Endothelial cell of umbilical vein (primary cell): ENCODE data around the gene ADAMTSL3. TPM values are rescaled to one million over a fixed set of nuclear protein-coding genes. Genes with fewer than 3 reads are reported as not detected.

Experiments
- BruUV-seq: library from RNA; stranded (reverse); fragments of 400-500 nt; replicated peaks from 2 replicates; lab custom pipeline; 2021; lab: Mats Ljungman, UMichigan
- CTCF ChIA-PET: fragments of 300-600, 350-600 bp; sonication (Branson Sonifier 250); formaldehyde crosslinking; loops from one replicate; lab custom pipeline; 2021; ENCODE audit warnings: antibody characterized with exemption, inconsistent platforms; lab: Charles Lee
- POLR2A ChIA-PET: fragments of 300-600, 350-600 bp; sonication (Branson Sonifier 250); formaldehyde crosslinking; loops from one replicate; lab custom pipeline; 2021; ENCODE audit warnings: antibody characterized with exemption, inconsistent platforms; lab: Charles Lee
- DNase-seq: peaks from one replicate; pipeline ENCODE4 v3.0.0-alpha.2; 2011; ENCODE audit warnings: low read depth, low spot score
- FAIRE-seq: peaks from 2 replicates; lab custom pipeline; 2011; peaks lifted over from hg19 to GRCh38; lab: Jason Lieb, UNC
- H2AFZ ChIP-seq: 2 replicates; pipeline ENCODE4 v1.6.0; 2012; ENCODE audit warnings: low read depth, low read length, control low read depth, inconsistent platforms
- H3K27ac ChIP-seq: 2 replicates; pipeline ENCODE4 v1.5.1; 2011; ENCODE audit warnings: low read depth, mild to moderate bottlenecking, control low read depth, low read length, moderate library complexity; ENCODE audit not compliant: insufficient read depth
- H3K27me3 ChIP-seq, 2 experiments: 2 replicates each; pipeline versions ENCODE4 v1.6.0 to v1.6.1; 2011; ENCODE audit warnings: low read length in 2 of 2, mixed read lengths in 1 of 2; ENCODE audit not compliant: control insufficient read depth in 2 of 2, insufficient read depth in 2 of 2
- H3K36me3 ChIP-seq, 2 experiments: 2 replicates in 1 of 2; 3 replicates in 1 of 2; pipeline ENCODE4 v1.5.1; 2011; ENCODE audit warnings: low read length in 2 of 2, mild to moderate bottlenecking in 1 of 2, moderate library complexity in 1 of 2; ENCODE audit not compliant: control insufficient read depth in 2 of 2, insufficient read depth in 2 of 2; ENCODE audit errors: extremely low read depth in 1 of 2
- H3K4me1 ChIP-seq: 3 replicates; pipeline ENCODE4 v1.5.1; 2011; ENCODE audit warnings: mild to moderate bottlenecking, low read length; ENCODE audit not compliant: control insufficient read depth, insufficient read depth; ENCODE audit errors: extremely low read depth
- H3K4me2 ChIP-seq: 2 replicates; pipeline ENCODE4 v1.6.1; 2011; ENCODE audit warnings: low read length, control low read depth, mixed read lengths; ENCODE audit not compliant: insufficient read depth
- H3K4me3 ChIP-seq, 3 experiments: fragments of 200-600 bp in 1 of 3; sonication (generic), shearing (Covaris generic) in 1 of 3; replicated peaks in 1 of 3; 2 replicates each; pipeline ENCODE4 v1.5.1; 2011 to 2016; ENCODE audit warnings: control low read depth in 3 of 3, low read length in 3 of 3, mild to moderate bottlenecking in 2 of 3, inconsistent platforms in 1 of 3, low read depth in 1 of 3, moderate library complexity in 1 of 3; ENCODE audit not compliant: insufficient read depth in 1 of 3
- H3K79me2 ChIP-seq: 2 replicates; pipeline ENCODE4 v1.6.0; 2012; ENCODE audit warnings: low read length, inconsistent platforms; ENCODE audit not compliant: control insufficient read depth, insufficient read depth
- H3K9ac ChIP-seq: replicated peaks from 2 replicates; pipeline ENCODE3; 2011; ENCODE audit warnings: low read length, control low read depth; ENCODE audit not compliant: insufficient read depth; ENCODE audit errors: extremely low read depth
- H3K9me1 ChIP-seq: replicated peaks from 3 replicates; pipeline ENCODE4 v1.6.0; 2011; ENCODE audit warnings: mild to moderate bottlenecking, low read length; ENCODE audit not compliant: control insufficient read depth, insufficient read depth; ENCODE audit errors: extremely low read depth
- H3K9me3 ChIP-seq: replicated peaks from 2 replicates; pipeline ENCODE4 v1.5.1; 2012; ENCODE audit warnings: low read length, inconsistent platforms; ENCODE audit not compliant: control insufficient read depth, insufficient read depth
- H4K20me1 ChIP-seq: replicated peaks from 2 replicates; pipeline ENCODE3; 2011; ENCODE audit warnings: mild to moderate bottlenecking, low read length; ENCODE audit not compliant: control insufficient read depth, insufficient read depth; ENCODE audit errors: extremely low read depth
- EZH2 ChIP-seq: IDR thresholded peaks from 2 replicates; pipeline ENCODE4 v1.6.1; 2012; ENCODE audit warnings: borderline replicate concordance, low read depth, mild to moderate bottlenecking, moderate library complexity, low read length, inconsistent platforms; ENCODE audit not compliant: severe bottlenecking
- FOS ChIP-seq: IDR thresholded peaks from 2 replicates; pipeline ENCODE4 v1.6.1; 2011; ENCODE audit warnings: mild to moderate bottlenecking, low read length, moderate library complexity, borderline replicate concordance; ENCODE audit not compliant: insufficient read depth
- GATA2 ChIP-seq: IDR thresholded peaks from 2 replicates; pipeline ENCODE4 v1.7.0; 2011; ENCODE audit warnings: low read depth, mild to moderate bottlenecking, moderate library complexity, mixed read lengths, low read length; ENCODE audit not compliant: insufficient read length, insufficient read depth
- JUN ChIP-seq: IDR thresholded peaks from 2 replicates; pipeline ENCODE4 v1.6.1; 2011; ENCODE audit warnings: borderline replicate concordance, low read depth; ENCODE audit not compliant: insufficient read length, insufficient read depth
- MYC ChIP-seq: IDR thresholded peaks from one replicate; pipeline ENCODE4 v1.6.1; 2011; ENCODE audit warnings: mild to moderate bottlenecking, low read depth, low read length
- POLR2A ChIP-seq: IDR thresholded peaks from 2 replicates; pipeline ENCODE4 v1.6.1; 2012; ENCODE audit warnings: low read depth, mild to moderate bottlenecking, control low read depth, low read length
- POLR2AphosphoS5 ChIP-seq: IDR thresholded peaks from 2 replicates; pipeline ENCODE4 v1.6.1; 2012; ENCODE audit warnings: low read depth, mild to moderate bottlenecking, control low read depth, low read length, moderate library complexity; ENCODE audit not compliant: insufficient read depth
- dilution Hi-C: fragments of 300-500 bp; cut with MboI; formaldehyde crosslinking; loops from one replicate; pipeline ENCODE4 v1.15.0; 2019; ENCODE audit warnings: low sequenced_read_pairs; ENCODE audit not compliant: extremely low pct_ligation_motif_present
- intact Hi-C: fragments of 100-400 bp; cut with micrococcal nuclease; formaldehyde crosslinking; loops from one replicate; pipeline ENCODE4 v1.10.0; 2022
- polyA plus RNA-seq, 4 experiments: library from polyadenylated mRNA; depleted of rRNA in 3 of 4; stranded (reverse) in 3 of 4; unstranded in 1 of 4; fragments of >200 nt; gene quantifications; 2 replicates each; pipeline versions ENCODE4 v1.2.1 to v1.2.3, GENCODE V29; 2011 to 2012; ENCODE audit warnings: missing spikeins in 1 of 4
- total RNA-seq: library from RNA; stranded (reverse); gene quantifications from 2 replicates; pipeline ENCODE4 v1.2.3, GENCODE V29; 2021
- TF ChIP-seq, protein P1 (sequence below): IDR thresholded peaks from 2 replicates; pipeline ENCODE4 v1.6.1; 2011; ENCODE audit not compliant: insufficient read depth, insufficient read length
- TF ChIP-seq, protein P2 (sequence below), 2 donors: IDR thresholded peaks; 1 replicate in 1 of 2; 2 replicates in 1 of 2; pipeline ENCODE4 v1.5.1; 2011; ENCODE audit warnings: low read length in 2 of 2, mild to moderate bottlenecking in 2 of 2, moderate library complexity in 2 of 2, control low read depth in 1 of 2, inconsistent platforms in 1 of 2, low read depth in 1 of 2; ENCODE audit not compliant: insufficient read depth in 1 of 2; ENCODE audit errors: extremely low read depth in 1 of 2

Gene ADAMTSL3
- total and polyA plus RNA-seq, 2 donors (not counting 3 experiments of a cell fraction or from before 2014, with no cell fraction given): not detected

DNA sequence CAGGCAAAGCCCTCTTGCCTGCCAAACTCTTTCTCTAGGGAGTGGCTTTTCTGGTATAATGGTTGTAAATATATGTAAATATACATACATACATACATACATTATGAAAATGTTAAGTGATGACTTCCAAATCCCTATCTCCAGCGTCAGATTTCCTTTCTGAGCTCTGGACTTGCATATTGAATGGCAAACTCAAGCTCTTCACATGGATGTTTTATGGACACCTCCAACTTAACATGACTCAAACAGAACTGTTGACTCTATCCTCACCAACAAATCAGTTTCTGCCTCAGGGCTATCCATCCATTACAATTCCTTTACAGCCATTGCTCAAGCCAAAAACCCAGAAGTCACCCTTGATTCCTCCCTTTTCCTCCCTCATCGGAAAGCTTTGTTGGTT, 45.1 kb downstream of the ADAMTSL3 start:
- Histone ChIP-seq H2AFZ (no peak overlapping the region), H3K9me1 (no peaks in the 10 kb centered on the region), H3K27me3 (no peaks in the 10 kb centered on the region), H3K4me3 (no peak overlapping the region), H3K79me2 (no peaks in the 10 kb centered on the region), H3K4me1 (no peaks in the 10 kb centered on the region), H3K9me3 (peaks cover 2% of the 10 kb centered on the region), H4K20me1 (no peaks in the 10 kb centered on the region), H3K4me2 (no peak overlapping the region), H3K27ac (no peak overlapping the region), H3K36me3 (no peaks in the 10 kb centered on the region), H3K9ac (no peak overlapping the region)
- POLR2A ChIA-PET: no interaction called here
- FAIRE-seq (no peak), DNase-seq (no peak)
- TF ChIP-seq GATA2: no peak
- no peak for TF ChIP-seq POLR2AphosphoS5
- TF ChIP-seq JUN: no peak
- TF ChIP-seq, protein P1, sequence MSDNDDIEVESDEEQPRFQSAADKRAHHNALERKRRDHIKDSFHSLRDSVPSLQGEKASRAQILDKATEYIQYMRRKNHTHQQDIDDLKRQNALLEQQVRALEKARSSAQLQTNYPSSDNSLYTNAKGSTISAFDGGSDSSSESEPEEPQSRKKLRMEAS: no peak
- TF ChIP-seq, protein P2, sequence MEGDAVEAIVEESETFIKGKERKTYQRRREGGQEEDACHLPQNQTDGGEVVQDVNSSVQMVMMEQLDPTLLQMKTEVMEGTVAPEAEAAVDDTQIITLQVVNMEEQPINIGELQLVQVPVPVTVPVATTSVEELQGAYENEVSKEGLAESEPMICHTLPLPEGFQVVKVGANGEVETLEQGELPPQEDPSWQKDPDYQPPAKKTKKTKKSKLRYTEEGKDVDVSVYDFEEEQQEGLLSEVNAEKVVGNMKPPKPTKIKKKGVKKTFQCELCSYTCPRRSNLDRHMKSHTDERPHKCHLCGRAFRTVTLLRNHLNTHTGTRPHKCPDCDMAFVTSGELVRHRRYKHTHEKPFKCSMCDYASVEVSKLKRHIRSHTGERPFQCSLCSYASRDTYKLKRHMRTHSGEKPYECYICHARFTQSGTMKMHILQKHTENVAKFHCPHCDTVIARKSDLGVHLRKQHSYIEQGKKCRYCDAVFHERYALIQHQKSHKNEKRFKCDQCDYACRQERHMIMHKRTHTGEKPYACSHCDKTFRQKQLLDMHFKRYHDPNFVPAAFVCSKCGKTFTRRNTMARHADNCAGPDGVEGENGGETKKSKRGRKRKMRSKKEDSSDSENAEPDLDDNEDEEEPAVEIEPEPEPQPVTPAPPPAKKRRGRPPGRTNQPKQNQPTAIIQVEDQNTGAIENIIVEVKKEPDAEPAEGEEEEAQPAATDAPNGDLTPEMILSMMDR (IDR thresholded peaks at IDR 0.05; ENCODE audit: extremely low read depth in 1 of 2, insufficient read depth in 1 of 2, low read depth in 1 of 2, low read length in 2 of 2): no peak
- no peak for TF ChIP-seq POLR2A
- TF ChIP-seq EZH2: no peak
- no peak for TF ChIP-seq FOS
- TF ChIP-seq MYC: no peak
- dilution Hi-C loops (no loop called here), intact Hi-C loops (no loop called here)
- no TSS peak for BruUV-seq
- CTCF ChIA-PET: no interaction called here
